Activated naive CD4-positive, alpha-beta T cell treated with anti-CD3 and anti-CD28 coated beads, Interleukin-2, amount 10 ng/mL, durations not matched to agents 7 days and 5 days (primary cell): ENCODE results near the gene ATXN1.

ENCODE experiments used
- CTCF ChIA-PET: fragments of 350-600 bp; sonication (Branson Sonifier 250); formaldehyde crosslinking; loops from one replicate; lab custom pipeline; 2021; ENCODE audit warnings: antibody characterized with exemption; lab: Charles Lee
- DNase-seq: peaks from one replicate; pipeline ENCODE4 v3.0.0-alpha.2; 2020
- H3K27ac Mint-ChIP-seq: one replicate; pipeline ENCODE4 v1.8.0; 2021; ENCODE audit warnings: mild to moderate bottlenecking, moderate library complexity, mixed read lengths
- H3K27me3 Mint-ChIP-seq: one replicate; pipeline ENCODE4 v1.8.0; 2021; ENCODE audit warnings: mild to moderate bottlenecking, mixed read lengths
- H3K36me3 Mint-ChIP-seq: one replicate; pipeline ENCODE4 v1.8.0; 2021; ENCODE audit warnings: mixed read lengths
- H3K4me1 Mint-ChIP-seq: one replicate; pipeline ENCODE4 v1.8.0; 2021; ENCODE audit warnings: mixed read lengths
- H3K4me3 Mint-ChIP-seq: one replicate; pipeline ENCODE4 v1.8.0; 2021; ENCODE audit warnings: mild to moderate bottlenecking, moderate library complexity, mixed read lengths
- H3K9me3 Mint-ChIP-seq: one replicate; pipeline ENCODE4 v1.8.0; 2021; ENCODE audit warnings: mixed read lengths

Gene ATXN1

GRCh38 chr6:16440636-16441212 lies 320.5 kb downstream of the ATXN1 start:
- peak; percentile 49 for DNase-seq
- Mint-ChIP-seq H3K27ac (peak overlapping the region; percentile 11), H3K27me3 (no peaks in the 10 kb centered on the region), H3K36me3 (peaks cover 27% of the 10 kb centered on the region), H3K4me3 (no peak overlapping the region), H3K9me3 (no peaks in the 10 kb centered on the region), H3K4me1 (peaks cover 50% of the 10 kb centered on the region)
- CTCF ChIA-PET = interaction anchor here (0.8 kb wide), 1 partner anchor 98 kb away, joined by 3 read pairs; no protein-coding TSS in a partner anchor

GRCh38 chr6:16438718-16439591 lies 322.3 kb downstream of the ATXN1 start:
- Mint-ChIP-seq H3K4me1 (peaks cover 60% of the 10 kb centered on the region), H3K9me3 (no peaks in the 10 kb centered on the region), H3K27ac (peak overlapping the region; percentile 69), H3K36me3 (peaks cover 36% of the 10 kb centered on the region), H3K27me3 (no peaks in the 10 kb centered on the region), H3K4me3 (peak overlapping the region; percentile 25)
- no peak for DNase-seq
- CTCF ChIA-PET = interaction anchor here (0.6 kb wide), 1 partner anchor 18 kb away, joined by 3 read pairs; no protein-coding TSS in a partner anchor

- CTCF ChIA-PET = interaction anchor here (0.9 to 1.4 kb wide), 3 partner anchors 17 to 325 kb away, joined by 3 to 4 read pairs (median 4); no protein-coding TSS in a partner anchor
- Mint-ChIP-seq H3K4me1 (peaks cover 60% of the 10 kb centered on the region), H3K4me3 (peak overlapping the region; percentile 69), H3K27me3 (no peaks in the 10 kb centered on the region), H3K27ac (peak overlapping the region; percentile 86), H3K9me3 (no peaks in the 10 kb centered on the region), H3K36me3 (peaks cover 36% of the 10 kb centered on the region)
- DNase-seq = no peak
These were observed 323.3 kb downstream of the ATXN1 start for GRCh38 chr6:16437984-16438383.

GRCh38 chr6:16437095-16437494 lies 324.2 kb downstream of the ATXN1 start:
- no peak for DNase-seq
- H3K4me1 Mint-ChIP-seq = peaks cover 61% of the 10 kb centered on the region
- H3K9me3 Mint-ChIP-seq = no peaks in the 10 kb centered on the region
- peaks cover 31% of the 10 kb centered on the region for H3K36me3 Mint-ChIP-seq
- CTCF ChIA-PET = interaction anchor here (0.9 to 1.4 kb wide), 4 partner anchors 16 to 326 kb away, joined by 3 to 4 read pairs (median 4); no protein-coding TSS in a partner anchor
- peak overlapping the region; percentile 86 for H3K27ac Mint-ChIP-seq
- H3K4me3 Mint-ChIP-seq = peak overlapping the region; percentile 69
- no peaks in the 10 kb centered on the region for H3K27me3 Mint-ChIP-seq

- Mint-ChIP-seq H3K4me1 (peaks cover 64% of the 10 kb centered on the region), H3K27ac (peak overlapping the region; percentile 86), H3K4me3 (peak overlapping the region; percentile 69), H3K36me3 (peaks cover 29% of the 10 kb centered on the region), H3K9me3 (no peaks in the 10 kb centered on the region), H3K27me3 (no peaks in the 10 kb centered on the region)
- CTCF ChIA-PET = interaction anchor here (1.2 kb wide), 1 partner anchor 77 kb away, joined by 3 read pairs; no protein-coding TSS in a partner anchor
- DNase-seq = peak; percentile 49
These were observed 324.7 kb downstream of the ATXN1 start for GRCh38 chr6:16436550-16436949.

- H3K36me3 Mint-ChIP-seq = peaks cover 34% of the 10 kb centered on the region
- CTCF ChIA-PET = no interaction called here
These were observed 326.4 kb downstream of the ATXN1 start for GRCh38 chr6:16434885-16435284.

GRCh38 chr6:16433338-16433890 lies 327.8 kb downstream of the ATXN1 start:
- Mint-ChIP-seq H3K9me3 (no peaks in the 10 kb centered on the region), H3K27ac (peak overlapping the region; percentile 24), H3K4me1 (peaks cover 38% of the 10 kb centered on the region), H3K27me3 (no peaks in the 10 kb centered on the region), H3K4me3 (no peak overlapping the region), H3K36me3 (peaks cover 31% of the 10 kb centered on the region)
- no peak for DNase-seq
- CTCF ChIA-PET = interaction anchor here (1.5 kb wide), 1 partner anchor 9 kb away, joined by 4 read pairs; no protein-coding TSS in a partner anchor

More at GRCh38 chr6:16434885-16435284, 326.4 kb downstream of the ATXN1 start:
- DNase-seq = no peak
- peaks cover 48% of the 10 kb centered on the region for H3K4me1 Mint-ChIP-seq
- no peaks in the 10 kb centered on the region for H3K27me3 Mint-ChIP-seq
- no peaks in the 10 kb centered on the region for H3K9me3 Mint-ChIP-seq
- H3K27ac Mint-ChIP-seq = peak overlapping the region; percentile 9
- H3K4me3 Mint-ChIP-seq = no peak overlapping the region

- Mint-ChIP-seq H3K9me3 (no peaks in the 10 kb centered on the region), H3K27ac (no peak overlapping the region), H3K4me3 (no peak overlapping the region), H3K4me1 (peaks cover 31% of the 10 kb centered on the region), H3K36me3 (peaks cover 29% of the 10 kb centered on the region), H3K27me3 (no peaks in the 10 kb centered on the region)
- no peak for DNase-seq
- CTCF ChIA-PET = interaction anchor here (1.5 kb wide), 1 partner anchor 8 kb away, joined by 4 read pairs; no protein-coding TSS in a partner anchor
These were observed 328.9 kb downstream of the ATXN1 start for GRCh38 chr6:16432075-16433032.

- no peak overlapping the region for H3K4me3 Mint-ChIP-seq
- peaks cover 27% of the 10 kb centered on the region for H3K36me3 Mint-ChIP-seq
- no peaks in the 10 kb centered on the region for H3K27me3 Mint-ChIP-seq
- H3K9me3 Mint-ChIP-seq = no peaks in the 10 kb centered on the region
- H3K4me1 Mint-ChIP-seq = peaks cover 21% of the 10 kb centered on the region
- no peak overlapping the region for H3K27ac Mint-ChIP-seq
- no peak for DNase-seq
- CTCF ChIA-PET = no interaction called here
These were observed 330.2 kb downstream of the ATXN1 start for GRCh38 chr6:16431106-16431505.

- Mint-ChIP-seq H3K27ac (no peak overlapping the region), H3K36me3 (peaks cover 32% of the 10 kb centered on the region), H3K9me3 (no peaks in the 10 kb centered on the region), H3K4me1 (peaks cover 16% of the 10 kb centered on the region), H3K4me3 (no peak overlapping the region), H3K27me3 (no peaks in the 10 kb centered on the region)
- no peak for DNase-seq
- CTCF ChIA-PET = no interaction called here
These were observed 330.7 kb downstream of the ATXN1 start for GRCh38 chr6:16430391-16431089.

- Mint-ChIP-seq H3K9me3 (no peaks in the 10 kb centered on the region), H3K4me3 (no peak overlapping the region), H3K36me3 (peaks cover 24% of the 10 kb centered on the region), H3K27ac (no peak overlapping the region), H3K4me1 (peaks cover 8% of the 10 kb centered on the region), H3K27me3 (no peaks in the 10 kb centered on the region)
- CTCF ChIA-PET = no interaction called here
- no peak for DNase-seq
These were observed 331.6 kb downstream of the ATXN1 start for GRCh38 chr6:16429669-16430068.

- peaks cover 21% of the 10 kb centered on the region for H3K4me1 Mint-ChIP-seq
- no peak for DNase-seq
- no peak overlapping the region for H3K27ac Mint-ChIP-seq
- H3K27me3 Mint-ChIP-seq = no peaks in the 10 kb centered on the region
- CTCF ChIA-PET = no interaction called here
- peaks cover 33% of the 10 kb centered on the region for H3K36me3 Mint-ChIP-seq
- H3K9me3 Mint-ChIP-seq = no peaks in the 10 kb centered on the region
- no peak overlapping the region for H3K4me3 Mint-ChIP-seq
These were observed 334.1 kb downstream of the ATXN1 start for GRCh38 chr6:16427124-16427523.
